Esophagus squamous epithelium (tissue), 4 donors: ENCODE measurements around the gene CCDC88C.

Source experiments
- CTCF ChIP-seq, 6 experiments: fragments of 450-650 bp in 4 of 6; fragments of 200-600 bp in 2 of 6; sonication (generic) in 2 of 6; IDR thresholded peaks; one replicate each; pipeline ENCODE4 v1.5.1; 2016 to 2019; ENCODE audit warnings: antibody characterized with exemption in 6 of 6, mild to moderate bottlenecking in 4 of 6, moderate library complexity in 4 of 6
- POLR2A ChIP-seq, 4 donors: fragments of 450-650 bp; IDR thresholded peaks; one replicate each; pipeline ENCODE4 v1.6.1; 2017; ENCODE audit warnings: antibody characterized with exemption in 4 of 4, mild to moderate bottlenecking in 4 of 4, moderate library complexity in 3 of 4

- TF ChIP-seq CTCF (IDR thresholded peaks at IDR 0.05) (no peak), POLR2A (IDR thresholded peaks at IDR 0.05) (no peak)
Measured at GRCh38 chr14:91255026-91255695, 162.5 kb downstream of the CCDC88C start.
